BLaER1 (cell line): ENCODE results near the gene RTN4R.
A peak's percentile ranks its signal among the peaks of the same experiment; 100 is the strongest.
"Not testable (repeated sequence)": the region's sequence is repeated elsewhere in the genome, so short reads cannot be mapped to it uniquely, and the experiment has no call there.

ENCODE experiments used
- H3K27ac ChIP-seq: shearing (Covaris generic); formaldehyde crosslinking; 2 replicates; pipeline ENCODE4 v1.8.1; 2022
- H3K27me3 ChIP-seq: shearing (Covaris generic); formaldehyde crosslinking; 2 replicates; pipeline ENCODE4 v1.8.1; 2022
- H3K36me3 ChIP-seq: shearing (Covaris generic); formaldehyde crosslinking; 2 replicates; pipeline ENCODE4 v1.8.1; 2022
- H3K4me1 ChIP-seq: shearing (Covaris generic); formaldehyde crosslinking; 2 replicates; pipeline ENCODE4 v1.8.1; 2022
- H3K4me2 ChIP-seq: shearing (Covaris generic); formaldehyde crosslinking; 2 replicates; pipeline ENCODE4 v1.8.1; 2022
- H3K4me3 ChIP-seq: shearing (Covaris generic); formaldehyde crosslinking; 2 replicates; pipeline ENCODE4 v1.8.1; 2022
- H3K9ac ChIP-seq: shearing (Covaris generic); formaldehyde crosslinking; 2 replicates; pipeline ENCODE4 v1.8.1; 2022
- H3K9me3 ChIP-seq: shearing (Covaris generic); formaldehyde crosslinking; 2 replicates; pipeline ENCODE4 v1.8.1; 2022
- H4K20me1 ChIP-seq: shearing (Covaris generic); formaldehyde crosslinking; 2 replicates; pipeline ENCODE4 v1.8.1; 2022
- Cebpa-rat ChIP-seq: shearing (Covaris generic); IDR thresholded peaks from 2 replicates; pipeline ENCODE4 v1.8.1; 2022

Gene RTN4R

GRCh38 chr22:20304646-20305045, 36.5 kb upstream of the RTN4R start:
- Histone ChIP-seq H3K4me2 (no peak overlapping the region), H3K27ac (no peak overlapping the region), H3K4me1 (peaks cover 52% of the 10 kb centered on the region), H4K20me1 (no peaks in the 10 kb centered on the region), H3K36me3 (no peaks in the 10 kb centered on the region), H3K27me3 (no peaks in the 10 kb centered on the region), H3K4me3 (no peak overlapping the region), H3K9ac (no peak overlapping the region), H3K9me3 (no peaks in the 10 kb centered on the region)
- TF ChIP-seq Cebpa-rat: no peak

DNA sequence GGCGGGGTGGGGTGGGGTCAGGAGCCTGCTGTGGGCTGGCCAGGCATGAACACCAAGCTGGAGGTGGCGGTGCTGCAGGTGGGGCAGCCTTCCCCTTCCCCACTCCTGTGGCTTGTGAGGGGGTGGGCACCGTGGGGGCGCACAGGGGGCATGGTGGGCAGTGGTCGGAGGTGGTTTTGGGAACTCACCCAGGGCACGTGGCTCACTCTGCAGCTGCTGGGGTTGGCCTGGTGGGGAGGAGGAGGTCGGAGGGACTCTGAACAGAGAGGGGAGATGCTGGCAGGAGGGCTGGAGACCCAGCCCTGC, 35.1 kb upstream of the RTN4R start:
- peaks cover 47% of the 10 kb centered on the region for H3K4me1 ChIP-seq
- not testable (repeated sequence) for H3K9ac ChIP-seq

GRCh38 chr22:20302438-20303228, 34.5 kb upstream of the RTN4R start:
- no peak for TF ChIP-seq Cebpa-rat
- H3K27me3 ChIP-seq: no peaks in the 10 kb centered on the region
- no peak overlapping the region for H3K9ac ChIP-seq
- H3K9me3 ChIP-seq: no peaks in the 10 kb centered on the region
- H3K4me3 ChIP-seq: no peak overlapping the region
- H4K20me1 ChIP-seq: no peaks in the 10 kb centered on the region
- H3K27ac ChIP-seq: no peak overlapping the region
- H3K4me1 ChIP-seq: peaks cover 46% of the 10 kb centered on the region
- no peaks in the 10 kb centered on the region for H3K36me3 ChIP-seq
- H3K4me2 ChIP-seq: no peak overlapping the region

More for the DNA sequence above, 35.1 kb upstream of the RTN4R start:
- H3K4me2 ChIP-seq, H4K20me1 ChIP-seq, H3K27me3 ChIP-seq, H3K4me3 ChIP-seq, H3K27ac ChIP-seq, H3K9me3 ChIP-seq, H3K36me3 ChIP-seq: not testable (repeated sequence)

DNA sequence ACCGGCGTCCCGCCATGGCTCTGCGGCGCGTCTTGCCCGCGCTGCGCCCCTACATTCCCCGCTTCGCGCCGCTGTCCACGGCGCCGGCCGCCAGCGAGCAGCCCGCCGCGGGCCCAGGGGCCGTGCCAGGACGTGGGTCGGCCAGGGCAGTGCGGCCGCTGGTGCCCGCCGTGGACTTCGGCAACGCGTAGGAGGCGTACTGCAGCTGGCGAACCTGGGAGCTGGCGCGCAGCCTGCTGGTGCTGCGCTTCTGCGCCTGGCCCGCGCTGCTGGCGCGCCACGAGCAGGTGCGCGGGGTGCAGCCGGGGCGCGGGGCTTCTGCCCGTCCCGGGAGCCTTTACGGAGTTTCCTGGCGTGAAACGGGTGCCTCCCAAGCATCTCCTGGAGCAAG, 31.6 kb upstream of the RTN4R start:
- H3K9ac ChIP-seq: peak overlapping the region; percentile 45; the same call in 1 of the 2 replicates
- H3K27me3 ChIP-seq: no peaks in the 10 kb centered on the region
- peak overlapping the region; percentile 96 for H3K4me2 ChIP-seq
- H4K20me1 ChIP-seq: no peaks in the 10 kb centered on the region
- no peak overlapping the region for H3K27ac ChIP-seq
- no peaks in the 10 kb centered on the region for H3K36me3 ChIP-seq
- peak overlapping the region; percentile 68 for H3K4me3 ChIP-seq
- H3K4me1 ChIP-seq: peaks cover 19% of the 10 kb centered on the region
- H3K9me3 ChIP-seq: no peaks in the 10 kb centered on the region
- no peak for TF ChIP-seq Cebpa-rat

- peak overlapping the region; percentile 96 for H3K4me2 ChIP-seq
- H3K4me1 ChIP-seq: peaks cover 19% of the 10 kb centered on the region
- H3K9me3 ChIP-seq: no peaks in the 10 kb centered on the region
- no peaks in the 10 kb centered on the region for H4K20me1 ChIP-seq
- H3K27me3 ChIP-seq: no peaks in the 10 kb centered on the region
- no peaks in the 10 kb centered on the region for H3K36me3 ChIP-seq
- H3K9ac ChIP-seq: peak overlapping the region; percentile 55; the same call in 1 of the 2 replicates
- peak overlapping the region; percentile 68 for H3K4me3 ChIP-seq
- no peak for TF ChIP-seq Cebpa-rat
- no peak overlapping the region for H3K27ac ChIP-seq
These were observed 31.0 kb upstream of the RTN4R start for GRCh38 chr22:20298803-20299745.

- peaks cover 20% of the 10 kb centered on the region for H3K4me1 ChIP-seq
- H4K20me1 ChIP-seq: no peaks in the 10 kb centered on the region
- TF ChIP-seq Cebpa-rat: no peak
- H3K4me3 ChIP-seq: peak overlapping the region; percentile 68; the same call in 1 of the 2 replicates
- no peaks in the 10 kb centered on the region for H3K27me3 ChIP-seq
- H3K4me2 ChIP-seq: peak overlapping the region; percentile 96
- no peak overlapping the region for H3K27ac ChIP-seq
- H3K9ac ChIP-seq: no peak overlapping the region
- no peaks in the 10 kb centered on the region for H3K36me3 ChIP-seq
- no peaks in the 10 kb centered on the region for H3K9me3 ChIP-seq
These were observed 30.1 kb upstream of the RTN4R start for GRCh38 chr22:20298110-20298802.

DNA sequence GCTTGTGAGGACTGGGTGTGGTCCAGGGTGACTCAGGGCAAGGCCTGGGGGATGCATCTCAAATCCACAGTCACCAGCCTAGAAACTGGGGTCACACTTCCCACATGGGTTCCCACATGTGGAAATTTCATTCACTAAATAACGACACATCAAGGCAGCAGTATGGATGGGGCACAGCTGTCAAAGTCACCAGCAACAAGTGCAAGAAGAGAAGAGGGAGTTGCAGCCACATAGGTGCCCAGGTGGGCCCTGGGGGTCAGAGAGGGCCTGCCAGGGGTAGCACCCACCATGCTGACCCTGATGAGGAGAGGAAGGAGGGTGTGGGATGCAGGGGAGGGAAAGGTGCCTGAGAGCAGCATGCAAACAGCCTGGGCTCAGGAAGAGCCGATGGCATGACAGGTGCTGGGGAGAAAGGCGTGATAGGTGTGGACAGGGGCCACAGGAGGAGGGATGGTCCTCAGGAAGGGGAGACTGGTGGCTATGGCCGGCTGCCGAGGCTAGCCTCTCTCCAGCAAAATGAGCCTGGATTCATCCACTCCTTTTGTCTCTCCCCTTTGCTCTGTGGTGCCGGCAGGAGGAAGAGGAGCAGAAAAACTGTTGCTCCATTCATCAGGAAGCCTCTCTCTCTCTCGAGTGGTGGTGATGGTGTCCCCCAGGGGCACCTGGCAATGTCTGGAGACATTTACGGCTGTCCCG, 29.4 kb upstream of the RTN4R start:
- peak overlapping the region; percentile 96; the same call in 1 of the 2 replicates for H3K4me2 ChIP-seq
- H3K27ac ChIP-seq: no peak overlapping the region
- TF ChIP-seq Cebpa-rat: no peak
- no peaks in the 10 kb centered on the region for H3K27me3 ChIP-seq
- no peaks in the 10 kb centered on the region for H3K36me3 ChIP-seq
- no peak overlapping the region for H3K4me3 ChIP-seq
- no peaks in the 10 kb centered on the region for H3K9me3 ChIP-seq
- H4K20me1 ChIP-seq: no peaks in the 10 kb centered on the region
- H3K9ac ChIP-seq: no peak overlapping the region
- H3K4me1 ChIP-seq: peaks cover 27% of the 10 kb centered on the region

DNA sequence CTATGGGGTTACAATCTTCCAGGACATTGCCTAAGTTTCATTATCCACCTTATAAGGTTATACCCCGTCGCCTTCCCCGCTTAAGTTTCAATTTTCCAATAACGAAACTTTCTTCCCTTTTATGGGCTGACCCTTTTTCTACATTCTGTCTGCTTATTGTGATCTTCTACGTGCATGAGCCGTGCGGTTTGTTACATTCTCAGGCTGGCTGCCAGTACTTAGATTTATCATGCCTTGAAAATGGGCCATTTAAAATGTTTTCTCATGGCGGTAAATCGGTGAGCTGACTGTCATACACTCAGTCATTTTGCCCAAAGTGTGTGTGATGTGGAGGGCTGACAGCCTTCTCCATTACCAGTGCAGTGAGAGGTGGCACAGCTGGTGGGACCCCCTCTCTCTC, 28.5 kb upstream of the RTN4R start:
- Histone ChIP-seq H3K9me3 (no peaks in the 10 kb centered on the region), H3K27ac (no peak overlapping the region), H3K9ac (no peak overlapping the region), H3K27me3 (no peaks in the 10 kb centered on the region), H3K4me3 (no peak overlapping the region), H3K4me1 (peaks cover 36% of the 10 kb centered on the region), H4K20me1 (no peaks in the 10 kb centered on the region), H3K4me2 (no peak overlapping the region), H3K36me3 (no peaks in the 10 kb centered on the region)
- TF ChIP-seq Cebpa-rat: no peak
